ENCODE measurements around the gene OBSCN. TPM values are rescaled to one million over a fixed set of nuclear protein-coding genes. Genes with fewer than 3 reads are reported as not detected.

Gene OBSCN
- total RNA-seq, 4 donors from 2014 or later = 15.0 to 46.6 (median 34.4) TPM

GRCh38 chr1:228375578-228376261, 167.9 kb downstream of the OBSCN start:
- no peak for TF ChIP-seq POLR2A (IDR thresholded peaks at IDR 0.05)
- TF ChIP-seq POLR2AphosphoS5 (IDR thresholded peaks at IDR 0.05) = no peak
- TF ChIP-seq CTCF (IDR thresholded peaks at IDR 0.05) = no peak
- no peak for TF ChIP-seq EP300 (IDR thresholded peaks at IDR 0.05)
- H3K9me3 ChIP-seq = no peaks in the 10 kb centered on the region
- H3K36me3 ChIP-seq = no peaks in the 10 kb centered on the region
- no peak overlapping the region for H3K4me3 ChIP-seq
- no peak overlapping the region for H3K27ac ChIP-seq
- H3K27me3 ChIP-seq = no peaks in the 10 kb centered on the region
- DNase-seq (ENCODE audit: low spot score in 2 of 2) = peak in 1 of 2 donors; percentile 67
- 94% methylated on average over 9 of the region's 22 CpGs for WGBS
- peaks cover 29% of the 10 kb centered on the region for H3K4me1 ChIP-seq

- no peaks in the 10 kb centered on the region for H3K27me3 ChIP-seq
- H3K9me3 ChIP-seq = no peaks in the 10 kb centered on the region
- no peak overlapping the region for H3K27ac ChIP-seq
- no peaks in the 10 kb centered on the region for H3K36me3 ChIP-seq
- DNase-seq (ENCODE audit: low spot score in 2 of 2) = no peak
- H3K4me1 ChIP-seq = peaks cover 29% of the 10 kb centered on the region
- no peak overlapping the region for H3K4me3 ChIP-seq
- WGBS = 90% methylated on average over 2 of the region's 3 CpGs
- TF ChIP-seq POLR2AphosphoS5 (IDR thresholded peaks at IDR 0.05) = no peak
- TF ChIP-seq EP300 (IDR thresholded peaks at IDR 0.05) = no peak
- no peak for TF ChIP-seq POLR2A (IDR thresholded peaks at IDR 0.05)
- TF ChIP-seq CTCF (IDR thresholded peaks at IDR 0.05) = no peak
Measured at GRCh38 chr1:228376262-228376628, 168.4 kb downstream of the OBSCN start.

GRCh38 chr1:228376651-228377631, 169.1 kb downstream of the OBSCN start:
- WGBS = 95% methylated on average over 11 of the region's 31 CpGs
- TF ChIP-seq CTCF (IDR thresholded peaks at IDR 0.05) = no peak
- no peak for TF ChIP-seq EP300 (IDR thresholded peaks at IDR 0.05)
- TF ChIP-seq POLR2A (IDR thresholded peaks at IDR 0.05) = no peak
- no peak for TF ChIP-seq POLR2AphosphoS5 (IDR thresholded peaks at IDR 0.05)
- Histone ChIP-seq H3K4me1 (peaks cover 29% of the 10 kb centered on the region), H3K36me3 (no peaks in the 10 kb centered on the region), H3K27me3 (no peaks in the 10 kb centered on the region), H3K27ac (no peak overlapping the region), H3K9me3 (no peaks in the 10 kb centered on the region), H3K4me3 (no peak overlapping the region)
- DNase-seq (ENCODE audit: low spot score in 2 of 2) = peak in 1 of 2 donors; percentile 56

- TF ChIP-seq EP300 (IDR thresholded peaks at IDR 0.05) = no peak
- no peak for TF ChIP-seq POLR2A (IDR thresholded peaks at IDR 0.05)
- TF ChIP-seq POLR2AphosphoS5 (IDR thresholded peaks at IDR 0.05) = no peak
- TF ChIP-seq CTCF (IDR thresholded peaks at IDR 0.05) = no peak
- peak overlapping the region; percentile 56 for H3K4me3 ChIP-seq
- DNase-seq (ENCODE audit: low spot score in 2 of 2) = no peak
- no peaks in the 10 kb centered on the region for H3K9me3 ChIP-seq
- H3K27ac ChIP-seq = no peak overlapping the region
- H3K27me3 ChIP-seq = no peaks in the 10 kb centered on the region
- peaks cover 29% of the 10 kb centered on the region for H3K4me1 ChIP-seq
- H3K36me3 ChIP-seq = no peaks in the 10 kb centered on the region
- WGBS = 40% methylated on average over 1 of the region's 5 CpGs
Measured at GRCh38 chr1:228377664-228378089, 169.8 kb downstream of the OBSCN start.

All from suprapubic skin (tissue), 4 donors.